NK-92 treated with Interleukin-12 subunit alpha and Interleukin-12 subunit beta, amount 100 ng/mL, for 24 hours (cell line): Measurements from ENCODE around the gene LGALS13.

Source experiments
- DNase-seq: peaks from one replicate; lab custom pipeline; 2025; lab: John Stamatoyannopoulos, UW

Gene LGALS13

GRCh38 chr19:39602224-39602623 is at the start of gene LGALS13:
TSS of gene LGALS13 (plus strand) at chr19:39602524. CDS start at chr19:39602569, 45 bp downstream.
- DNase-seq: no peak

GRCh38 chr19:39553082-39553652 is 49.2 kb upstream of the LGALS13 start:
- DNase-seq: no peak

DNA sequence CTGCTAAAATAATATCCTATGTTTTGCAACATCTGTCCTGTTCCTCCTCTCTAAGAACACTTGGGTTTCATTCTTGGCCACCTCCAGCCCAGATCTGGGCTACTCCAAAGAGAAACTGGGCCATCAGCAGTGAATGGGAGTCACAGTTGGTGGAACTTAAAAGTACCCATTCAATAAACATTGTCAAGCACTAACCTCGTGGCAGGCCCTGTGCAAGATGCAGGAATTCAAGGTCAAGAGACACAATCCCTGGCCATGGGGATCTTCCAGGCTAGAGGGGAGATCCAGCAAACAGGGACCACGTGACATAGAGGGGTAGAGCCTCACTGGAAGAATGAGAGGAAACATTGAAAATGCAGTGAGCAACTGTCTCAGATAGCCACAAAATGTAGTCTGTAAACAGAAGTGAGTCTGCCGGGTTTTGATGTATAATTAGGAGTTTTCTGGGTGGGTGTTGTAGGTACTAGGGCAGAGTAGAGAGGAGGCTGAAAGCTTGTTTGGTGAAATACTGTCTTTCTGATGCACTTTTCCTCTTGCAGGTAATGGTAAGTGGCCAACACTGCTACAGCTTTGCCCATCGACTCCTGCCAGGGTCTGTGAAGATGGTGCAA is 47.5 kb upstream of the LGALS13 start:
- no peak for DNase-seq

DNA sequence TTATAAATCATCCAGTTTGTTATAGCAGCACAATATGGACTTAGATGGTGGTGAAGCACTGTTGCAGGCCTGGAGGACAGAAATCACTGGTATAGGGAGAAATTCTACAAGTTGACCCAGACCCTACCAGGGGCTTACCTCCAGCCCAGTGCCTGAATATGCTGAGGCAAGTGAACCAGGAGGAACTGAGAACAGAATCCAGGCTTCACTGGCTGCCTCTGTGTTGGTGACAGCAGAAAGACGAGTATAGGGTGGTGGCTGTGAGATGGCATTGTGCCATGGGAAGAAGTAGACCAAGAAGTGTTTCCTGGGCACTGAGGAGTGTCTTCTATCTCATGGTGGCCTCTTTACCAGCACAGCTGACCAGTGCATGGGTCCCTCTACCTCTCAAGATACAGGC is 46.4 kb upstream of the LGALS13 start:
- no peak for DNase-seq

- no peak for DNase-seq
These were observed 44.3 kb upstream of the LGALS13 start for GRCh38 chr19:39557811-39558623.

DNA sequence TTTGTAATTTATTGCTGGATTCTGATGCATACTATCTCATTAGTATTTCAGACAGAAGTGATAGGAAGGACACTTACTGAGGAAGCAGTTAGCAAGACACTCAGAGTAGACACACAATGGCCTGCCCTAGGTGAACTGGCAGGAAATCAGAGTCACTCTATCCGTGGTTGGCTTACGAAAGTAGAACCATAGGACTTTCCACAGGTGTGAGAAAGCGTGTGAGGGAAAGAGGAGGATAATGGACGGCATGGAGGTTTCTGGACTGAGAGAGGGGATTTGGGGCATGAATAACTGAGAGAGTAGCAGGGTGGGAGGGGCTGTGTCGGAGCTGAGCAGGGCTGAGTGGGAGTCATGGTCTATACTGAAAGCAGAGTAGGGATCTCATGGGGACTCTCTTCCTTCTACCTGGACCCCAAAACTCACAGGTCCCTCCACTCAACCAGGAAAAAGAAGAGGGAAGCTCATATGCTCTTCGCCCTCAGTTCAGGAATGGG is 43.7 kb upstream of the LGALS13 start:
- DNase-seq: no peak

DNA sequence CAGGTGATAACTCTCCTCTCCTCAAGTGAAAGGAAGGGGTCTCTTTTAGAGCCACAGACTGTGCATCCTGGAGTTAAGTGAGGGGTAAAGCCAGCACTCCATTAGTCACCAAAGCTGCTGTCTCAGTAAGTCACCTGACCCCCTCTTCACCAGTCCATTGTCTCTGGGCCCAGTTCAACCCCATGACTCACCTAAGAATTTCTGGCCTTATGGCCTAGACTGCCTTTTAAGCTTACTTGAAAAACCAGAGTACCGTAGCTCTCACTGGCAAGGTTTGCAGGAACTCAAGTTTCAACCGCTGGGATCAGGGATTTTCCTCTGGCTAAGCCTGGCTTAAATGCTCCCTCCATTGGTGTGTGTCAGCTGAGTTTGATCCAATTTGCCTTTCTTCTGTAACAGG is 38.9 kb upstream of the LGALS13 start:
- no peak for DNase-seq

GRCh38 chr19:39566064-39566463 is 36.3 kb upstream of the LGALS13 start:
- no peak for DNase-seq

- no peak for DNase-seq
These were observed 33.7 kb upstream of the LGALS13 start for GRCh38 chr19:39568604-39569003.

DNA sequence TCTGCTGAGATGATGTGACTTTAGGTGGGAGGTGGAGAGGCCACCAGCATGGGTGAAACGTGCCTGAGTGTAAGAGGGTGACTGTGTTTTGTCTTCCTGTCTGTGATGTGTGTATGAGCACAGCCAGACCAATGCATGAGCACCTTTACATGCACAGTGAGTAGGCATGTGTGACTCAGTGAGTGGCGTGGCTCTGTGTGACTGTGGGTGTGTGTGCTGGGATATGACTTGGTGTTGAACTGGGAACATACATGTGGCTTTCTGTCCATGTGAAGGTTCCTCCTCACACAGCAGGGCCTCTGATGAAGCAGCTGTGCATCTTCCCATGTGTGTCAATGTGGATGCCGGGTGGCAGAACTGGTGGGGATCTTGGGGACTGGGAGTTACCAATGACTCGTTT is 19.9 kb upstream of the LGALS13 start:
- DNase-seq: no peak

- no peak for DNase-seq
These were observed 19.3 kb upstream of the LGALS13 start for GRCh38 chr19:39582891-39583625.

GRCh38 chr19:39587496-39587895 is 14.8 kb upstream of the LGALS13 start:
- no peak for DNase-seq

- DNase-seq: no peak
These were observed 14.3 kb upstream of the LGALS13 start for GRCh38 chr19:39588066-39588465.

DNA sequence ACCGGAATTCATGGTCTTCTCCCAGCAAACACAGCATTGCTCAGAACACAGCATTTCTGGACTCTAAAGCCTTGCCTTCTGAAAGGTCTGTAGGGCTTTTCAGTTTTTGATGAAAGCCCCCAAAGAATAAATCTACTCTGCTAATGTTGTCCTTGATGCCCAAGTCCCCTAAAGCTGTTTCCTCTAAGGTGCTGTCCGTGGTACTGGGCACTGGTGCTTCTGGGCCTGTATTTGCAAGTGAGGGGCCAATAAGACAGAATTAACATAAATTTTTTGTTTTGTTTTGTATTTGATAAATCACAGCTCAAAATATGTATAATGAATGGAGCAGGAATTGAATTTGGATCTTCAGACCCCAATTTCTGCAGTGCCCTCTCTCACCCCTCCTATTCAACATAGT is 12.1 kb upstream of the LGALS13 start:
- DNase-seq: no peak

DNA sequence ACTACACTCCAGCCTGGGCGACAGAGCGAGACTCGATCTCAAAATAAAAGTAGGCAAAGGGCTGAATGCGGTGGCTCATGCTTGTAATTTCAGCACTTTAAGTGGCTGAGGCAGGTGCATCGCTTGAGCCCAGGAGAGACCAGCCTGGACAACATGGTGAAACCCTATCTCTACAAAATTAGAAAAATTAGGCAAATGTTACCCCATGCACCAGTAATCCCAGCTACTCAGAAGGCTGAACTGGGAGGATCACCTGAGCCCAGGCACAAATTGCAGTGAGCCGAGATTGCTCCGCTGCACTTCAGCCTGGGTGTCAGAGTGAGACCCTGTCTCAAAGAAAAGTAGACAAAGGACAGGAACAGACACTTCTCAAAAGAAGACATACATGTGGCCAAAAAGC is 9.9 kb upstream of the LGALS13 start:
- DNase-seq: no peak

GRCh38 chr19:39595950-39596349 is 6.4 kb upstream of the LGALS13 start:
- DNase-seq: no peak

DNA sequence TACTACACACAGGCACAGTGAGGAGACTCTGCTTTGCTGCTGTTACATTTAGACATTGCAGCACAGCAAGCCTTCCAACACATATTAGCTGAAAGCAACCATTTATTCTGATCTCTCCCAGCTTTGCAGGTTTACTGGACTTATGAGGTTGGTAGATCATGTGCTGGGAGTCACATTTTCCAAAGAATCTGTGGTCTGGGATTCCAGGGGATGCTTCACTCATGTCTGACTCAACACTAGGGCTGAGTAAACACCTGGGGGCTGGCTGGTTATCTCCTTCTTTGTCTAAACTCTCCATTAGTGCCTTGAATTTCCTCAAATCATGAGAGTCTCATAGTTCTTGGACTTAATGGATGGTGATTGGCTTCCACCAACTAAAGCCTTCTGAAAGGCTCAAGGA is 5.4 kb upstream of the LGALS13 start:
- no peak for DNase-seq

DNA sequence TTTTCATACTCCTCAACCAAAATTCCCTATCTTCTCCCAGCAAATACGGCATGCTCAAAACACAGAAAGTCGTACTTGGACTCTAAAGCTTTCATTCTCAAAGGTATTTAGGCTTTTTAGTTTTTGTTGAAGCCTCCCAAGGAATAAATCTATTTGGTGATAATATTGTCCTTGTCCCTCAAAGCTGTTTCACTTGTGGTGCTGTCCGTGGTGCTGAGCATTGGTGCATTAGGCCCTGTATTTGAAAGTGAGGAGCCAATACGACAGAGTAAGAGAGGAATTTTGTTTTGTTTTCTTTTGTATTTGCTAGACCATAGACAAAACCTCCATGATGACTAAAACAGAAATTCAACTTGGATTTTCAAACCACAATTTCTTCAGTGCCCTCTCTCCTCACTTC is 3.2 kb upstream of the LGALS13 start:
- DNase-seq: no peak

DNA sequence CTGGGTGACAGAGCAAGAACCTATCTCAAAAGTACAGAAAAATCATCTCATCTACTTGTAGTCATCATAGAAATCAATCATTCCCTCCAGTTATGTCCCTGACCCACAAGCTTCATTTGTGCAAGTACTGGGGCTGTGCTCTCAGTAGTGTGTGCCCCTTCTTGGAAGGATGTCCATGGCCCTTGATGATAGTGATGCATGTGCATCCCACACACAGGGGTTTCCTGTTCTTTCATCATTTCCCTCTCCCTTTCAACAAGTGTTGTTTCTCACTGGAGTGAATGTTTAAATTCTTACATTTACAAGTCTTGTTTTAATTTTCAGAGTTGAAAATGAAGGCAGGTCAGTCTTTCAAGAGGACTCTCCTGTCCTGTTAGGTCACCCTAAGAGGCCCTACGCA is 1.5 kb downstream of the LGALS13 start:
- no peak for DNase-seq

DNA sequence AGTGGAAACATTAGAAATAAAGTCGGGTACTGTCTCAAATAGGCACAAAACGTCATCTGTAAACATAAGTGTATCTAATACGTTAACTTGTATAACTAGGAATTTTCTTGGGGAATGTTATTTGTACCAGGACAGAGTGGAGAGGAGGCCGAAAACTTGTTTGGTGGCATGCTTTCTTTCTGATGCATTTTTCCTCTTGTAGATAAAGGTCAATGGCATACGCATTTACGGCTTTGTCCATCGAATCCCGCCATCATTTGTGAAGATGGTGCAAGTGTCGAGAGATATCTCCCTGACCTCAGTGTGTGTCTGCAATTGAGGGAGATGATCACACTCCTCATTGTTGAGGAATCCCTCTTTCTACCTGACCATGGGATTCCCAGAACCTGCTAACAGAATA is 4.7 kb downstream of the LGALS13 start:
- no peak for DNase-seq

GRCh38 chr19:39607561-39607960 is 5.2 kb downstream of the LGALS13 start:
- no peak for DNase-seq

DNA sequence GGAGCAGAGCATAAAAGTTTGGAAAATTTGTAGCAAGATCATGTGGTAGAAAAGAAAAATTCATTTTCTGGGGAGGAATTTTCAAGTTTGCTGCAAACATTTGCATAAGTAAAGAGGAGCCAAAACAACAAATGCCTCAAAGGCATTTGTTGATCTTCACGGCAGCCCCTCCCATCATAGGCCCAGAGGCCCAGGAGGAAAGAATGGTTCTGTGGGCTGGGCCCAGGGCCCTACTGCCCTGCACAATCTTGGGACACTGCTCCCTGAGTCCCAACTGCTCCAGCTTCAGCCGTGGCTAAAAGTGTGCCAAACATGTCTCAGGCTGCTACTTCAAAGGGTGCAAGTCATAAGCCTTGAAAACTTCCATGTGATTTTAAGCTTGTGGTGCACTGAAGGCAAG is 11.3 kb downstream of the LGALS13 start:
- DNase-seq: no peak

GRCh38 chr19:39617745-39618144 is 15.4 kb downstream of the LGALS13 start:
- no peak for DNase-seq
